ENCODE data around the gene WDR35.
A peak's percentile ranks its signal among the peaks of the same experiment; 100 is the strongest.

The WDR35 gene

GRCh38 chr2:20011276-20012031 is 21.5 kb upstream of the WDR35 start:
- no peak for DNase-seq (ENCODE audit: low read depth, low spot score)

- no peak for DNase-seq (ENCODE audit: low read depth, low spot score)
These were observed 18.8 kb upstream of the WDR35 start for GRCh38 chr2:20008703-20009102.

DNA sequence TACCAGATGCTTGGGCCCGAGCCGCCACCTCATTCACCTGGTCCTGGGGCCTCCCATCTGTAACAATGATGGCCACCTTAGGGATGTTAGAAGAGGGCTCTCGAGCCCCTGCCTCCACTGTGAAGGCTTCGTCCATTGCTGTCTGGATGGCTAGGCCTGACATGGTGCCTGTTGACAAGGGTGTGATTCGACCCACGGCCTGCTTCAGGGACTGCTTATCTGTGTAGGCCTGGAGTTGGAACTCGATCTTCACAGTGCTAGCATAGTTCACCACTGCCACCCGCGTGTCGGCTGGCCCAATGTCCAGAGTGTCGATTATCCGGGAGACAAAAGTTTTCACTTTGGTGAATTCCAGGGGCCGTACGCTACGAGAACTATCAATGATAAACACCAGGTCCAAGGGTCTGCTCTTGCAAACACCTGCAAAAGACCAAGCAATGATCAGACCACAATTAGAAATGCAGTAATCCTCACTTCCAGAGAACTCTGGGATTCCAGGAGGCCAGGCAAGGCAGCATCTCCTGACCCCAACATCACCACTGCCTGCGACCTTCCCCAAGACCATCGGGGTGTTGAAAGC is 16.1 kb upstream of the WDR35 start:
- no peak for DNase-seq (ENCODE audit: low read depth, low spot score)

DNA sequence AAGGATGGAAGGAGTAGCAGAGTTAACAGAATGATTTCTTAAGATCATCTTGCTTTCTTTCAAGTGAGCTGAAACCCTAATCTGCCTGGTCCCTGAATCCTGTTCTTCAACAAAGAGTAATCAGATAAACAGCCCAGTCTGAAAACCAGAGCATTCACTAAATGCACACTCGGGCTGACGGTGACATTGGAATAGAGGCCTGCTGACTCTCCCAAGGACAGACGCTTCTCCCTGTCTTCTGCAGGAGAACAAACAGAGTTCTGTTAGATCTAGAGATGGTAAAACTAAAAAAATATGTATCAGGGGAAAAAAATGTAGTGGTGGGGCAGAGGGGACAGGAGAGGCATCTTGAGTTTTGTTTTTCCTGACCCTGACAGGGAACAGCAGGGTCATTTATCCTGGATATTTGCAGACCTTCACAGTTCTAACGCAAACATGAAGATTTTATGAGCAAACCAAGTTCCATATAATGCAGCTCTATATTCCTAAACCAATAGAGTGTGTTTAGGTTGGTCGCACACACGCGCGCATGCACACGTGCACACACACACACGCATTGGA is 15.2 kb upstream of the WDR35 start:
- no peak for DNase-seq (ENCODE audit: low read depth, low spot score)

DNA sequence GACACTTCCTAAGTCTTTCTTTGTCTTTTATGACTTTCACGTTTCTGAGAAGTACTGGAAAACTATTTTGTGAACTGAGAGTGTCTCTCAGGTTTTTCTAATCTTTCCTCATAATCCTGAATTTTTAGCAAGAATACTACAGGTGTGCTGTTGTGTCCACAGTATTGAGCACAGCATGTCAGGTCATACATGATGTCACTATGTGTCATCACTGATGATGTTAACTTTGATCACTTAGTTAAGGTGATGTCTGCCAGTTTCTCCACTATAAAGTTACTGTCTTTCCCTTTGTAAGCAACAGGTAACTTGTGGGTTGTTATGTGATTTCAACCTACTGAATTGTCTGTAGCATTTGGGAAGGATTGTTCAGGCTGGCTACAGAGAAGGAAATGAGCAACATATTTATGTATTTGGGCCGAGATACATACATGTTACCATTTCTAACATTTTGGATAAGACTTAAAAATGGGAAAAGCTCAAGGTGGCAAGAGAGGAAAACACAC is 11.5 kb upstream of the WDR35 start:
- no peak for DNase-seq (ENCODE audit: low read depth, low spot score)

DNA sequence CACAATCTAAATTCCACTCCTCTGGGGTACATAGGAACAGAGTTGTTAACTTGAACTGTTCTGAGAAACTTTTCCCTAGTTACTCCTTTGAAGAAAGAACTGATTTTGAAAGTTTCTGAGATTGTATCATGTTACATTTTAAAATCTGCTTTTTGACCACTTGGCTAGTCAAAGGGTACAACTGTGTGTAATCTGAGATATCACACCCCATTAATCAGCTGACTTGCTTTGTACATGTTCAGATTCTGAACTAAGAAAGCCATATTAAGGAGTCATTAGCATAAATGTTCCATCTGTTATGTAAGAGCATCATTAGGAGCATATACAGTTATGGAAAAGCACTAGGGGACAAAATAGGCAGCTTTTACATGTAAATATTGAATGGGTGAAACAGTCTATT is 3.8 kb upstream of the WDR35 start:
- no peak for DNase-seq (ENCODE audit: low read depth, low spot score)

DNA sequence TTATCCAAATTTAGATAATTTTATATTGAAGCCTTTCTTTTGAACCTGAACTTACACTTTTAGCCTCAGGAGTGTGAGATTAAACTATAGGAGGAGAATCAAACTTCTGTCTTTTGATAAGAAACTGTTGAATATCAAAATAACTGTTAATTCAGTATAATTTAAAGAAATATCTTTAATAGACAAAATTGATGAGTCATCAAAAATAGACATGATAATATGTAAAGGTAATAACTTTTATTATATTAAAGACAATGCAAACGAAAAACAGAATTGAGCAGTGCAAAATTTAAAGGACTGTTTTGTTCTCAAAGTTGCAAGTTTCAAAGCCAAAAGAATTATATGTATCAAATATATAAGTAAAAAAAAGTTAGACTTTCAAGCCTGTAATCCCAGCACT is 2.0 kb upstream of the WDR35 start:
- no peak for DNase-seq (ENCODE audit: low read depth, low spot score)

DNA sequence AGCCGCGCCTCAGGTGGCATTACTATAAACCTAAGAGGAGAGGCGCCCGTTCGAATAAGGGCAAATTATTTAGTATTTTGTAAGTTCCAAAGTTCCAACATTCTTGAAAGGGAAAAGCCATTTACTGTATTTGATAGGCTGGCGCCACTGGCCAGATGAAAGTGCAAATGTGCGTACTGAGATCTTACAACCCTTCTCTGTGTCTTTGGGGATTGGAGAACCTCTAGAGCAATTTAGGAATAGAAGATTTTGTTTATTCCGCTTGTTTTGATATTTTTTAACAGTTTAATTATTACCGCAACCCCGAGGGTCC is 467 bp upstream of the WDR35 start:
- DNase-seq (ENCODE audit: low read depth, low spot score) = no peak

DNA sequence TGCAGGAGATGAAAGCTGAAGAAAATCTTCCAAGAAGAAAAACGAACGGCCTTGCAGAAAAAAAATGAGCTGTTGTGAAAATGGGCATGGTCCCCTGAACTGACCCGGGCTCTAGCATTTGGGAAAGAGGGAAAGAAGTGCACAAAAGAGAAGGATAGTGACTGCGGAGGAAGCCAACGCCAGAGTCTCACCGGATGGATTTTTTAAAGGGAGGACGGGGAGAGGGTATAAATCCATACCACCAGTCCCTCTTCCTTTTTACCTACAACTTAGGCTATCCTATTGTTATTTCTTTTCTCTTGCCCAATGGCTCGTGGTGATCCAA is 601 bp downstream of the WDR35 start:
- DNase-seq (ENCODE audit: low read depth, low spot score) = no peak

DNA sequence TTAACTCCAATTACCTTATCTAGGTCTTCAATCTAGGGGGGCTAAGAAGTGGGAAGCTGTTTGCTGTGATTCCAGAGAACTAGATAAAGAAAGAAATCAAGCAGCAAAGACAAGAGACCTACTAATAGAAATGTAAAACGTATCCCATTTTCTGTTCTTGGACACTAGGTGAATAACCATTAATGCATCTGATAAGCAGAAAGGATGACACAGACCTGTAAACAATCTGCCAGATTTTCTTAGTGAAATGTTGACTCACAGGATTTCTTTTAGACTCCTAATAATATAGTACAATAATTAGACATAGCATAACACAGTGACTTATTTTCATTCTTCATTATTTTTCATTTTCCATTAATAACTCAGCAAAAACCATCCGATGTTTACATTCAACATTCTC is 1.3 kb downstream of the WDR35 start:
- no peak for DNase-seq (ENCODE audit: low read depth, low spot score)

DNA sequence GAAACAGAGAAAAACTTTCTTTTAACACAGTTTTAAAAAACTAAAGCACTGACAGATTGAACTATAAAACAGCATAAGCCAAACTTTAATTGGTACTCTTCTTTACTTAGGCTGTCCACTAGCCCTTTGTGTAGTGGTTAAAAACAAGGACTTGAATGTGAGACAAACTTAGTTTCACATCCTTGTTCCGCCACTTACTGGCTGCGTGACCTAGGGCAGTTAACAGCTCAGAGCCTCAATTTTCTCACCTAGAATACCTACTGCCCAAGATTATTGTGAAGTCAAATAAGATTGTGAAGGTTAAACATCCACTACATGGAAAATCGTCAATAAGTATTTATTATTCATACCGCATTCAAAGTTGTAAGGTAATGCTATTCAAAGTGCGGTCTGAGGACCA is 2.0 kb downstream of the WDR35 start:
- DNase-seq (ENCODE audit: low read depth, low spot score) = no peak

DNA sequence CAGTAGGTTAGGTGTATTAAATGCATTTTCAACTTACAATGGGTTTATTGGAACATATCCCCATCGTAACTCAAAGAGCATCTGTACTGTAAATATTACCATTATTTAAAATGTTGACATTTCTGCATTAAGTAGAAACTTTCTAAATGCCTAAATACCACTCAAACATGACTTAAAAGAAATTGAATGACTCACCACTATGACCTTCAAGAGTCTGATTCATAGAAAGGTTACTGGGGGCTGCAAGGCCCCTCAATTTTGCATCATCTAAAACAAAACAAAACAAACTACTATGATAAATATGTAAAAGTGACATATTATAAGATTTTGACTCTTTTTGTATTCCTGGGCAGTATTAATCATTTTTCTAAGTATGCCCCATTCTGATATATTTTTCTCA is 7.6 kb downstream of the WDR35 start:
- DNase-seq (ENCODE audit: low read depth, low spot score) = no peak

DNA sequence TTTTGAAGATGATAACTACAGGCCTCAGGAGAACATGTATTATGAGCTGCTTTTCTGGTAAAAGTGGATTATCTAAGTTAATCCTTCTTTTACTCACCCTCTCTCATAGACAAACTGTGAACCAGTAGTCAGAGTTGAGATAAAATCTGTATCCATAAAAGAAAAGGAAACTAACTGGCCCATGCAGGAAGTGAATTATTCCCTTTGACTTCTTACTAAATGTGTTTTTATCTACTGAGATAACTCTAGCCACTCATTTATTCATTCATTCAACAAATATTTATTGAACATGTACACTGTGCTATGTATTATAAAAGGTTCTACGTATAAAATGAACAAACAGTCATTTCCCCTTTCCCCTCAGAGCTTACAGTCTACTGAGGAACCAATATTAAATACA is 10.0 kb downstream of the WDR35 start:
- DNase-seq (ENCODE audit: low read depth, low spot score) = no peak

DNA sequence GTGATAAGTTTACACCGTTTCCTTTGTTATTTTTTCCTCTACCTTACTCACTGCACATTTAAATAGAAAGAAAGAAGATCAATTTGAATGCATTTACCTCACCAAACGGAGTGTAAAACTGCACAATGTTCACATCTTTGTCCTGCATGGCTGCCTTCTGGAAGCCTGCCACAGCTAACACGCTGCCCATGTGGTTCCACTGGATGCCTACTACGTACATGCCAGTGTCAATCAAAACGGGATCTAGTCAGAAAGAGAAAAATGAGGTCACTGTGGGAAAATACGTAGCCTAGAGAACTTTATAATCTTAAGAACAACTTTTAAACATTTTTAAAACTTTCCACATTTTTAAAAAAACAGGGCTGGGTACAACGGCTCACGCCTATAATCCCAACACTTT is 16.4 kb downstream of the WDR35 start:
- no peak for DNase-seq (ENCODE audit: low read depth, low spot score)

DNA sequence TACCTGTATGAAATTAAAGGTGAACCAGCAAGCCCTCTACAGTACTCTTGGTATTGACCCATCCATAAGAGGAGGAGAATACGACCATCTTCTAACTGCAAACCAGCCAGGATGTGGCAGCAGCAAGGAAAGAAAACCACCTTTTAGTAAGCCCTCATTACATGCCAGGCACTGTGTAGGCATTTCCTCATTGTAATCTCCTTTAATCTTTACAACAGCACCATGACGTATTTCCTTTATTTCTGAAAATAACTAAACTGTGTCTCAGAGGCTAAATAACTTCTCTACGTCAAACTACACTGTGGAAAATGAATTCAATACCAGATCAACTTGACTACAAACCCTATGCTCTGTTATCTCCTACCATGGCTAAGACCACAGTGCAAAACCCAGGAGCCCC is 18.2 kb downstream of the WDR35 start:
- DNase-seq (ENCODE audit: low read depth, low spot score) = no peak

- DNase-seq (ENCODE audit: low read depth, low spot score) = no peak
These were observed 26.5 kb downstream of the WDR35 start for GRCh38 chr2:19963386-19963785.

DNA sequence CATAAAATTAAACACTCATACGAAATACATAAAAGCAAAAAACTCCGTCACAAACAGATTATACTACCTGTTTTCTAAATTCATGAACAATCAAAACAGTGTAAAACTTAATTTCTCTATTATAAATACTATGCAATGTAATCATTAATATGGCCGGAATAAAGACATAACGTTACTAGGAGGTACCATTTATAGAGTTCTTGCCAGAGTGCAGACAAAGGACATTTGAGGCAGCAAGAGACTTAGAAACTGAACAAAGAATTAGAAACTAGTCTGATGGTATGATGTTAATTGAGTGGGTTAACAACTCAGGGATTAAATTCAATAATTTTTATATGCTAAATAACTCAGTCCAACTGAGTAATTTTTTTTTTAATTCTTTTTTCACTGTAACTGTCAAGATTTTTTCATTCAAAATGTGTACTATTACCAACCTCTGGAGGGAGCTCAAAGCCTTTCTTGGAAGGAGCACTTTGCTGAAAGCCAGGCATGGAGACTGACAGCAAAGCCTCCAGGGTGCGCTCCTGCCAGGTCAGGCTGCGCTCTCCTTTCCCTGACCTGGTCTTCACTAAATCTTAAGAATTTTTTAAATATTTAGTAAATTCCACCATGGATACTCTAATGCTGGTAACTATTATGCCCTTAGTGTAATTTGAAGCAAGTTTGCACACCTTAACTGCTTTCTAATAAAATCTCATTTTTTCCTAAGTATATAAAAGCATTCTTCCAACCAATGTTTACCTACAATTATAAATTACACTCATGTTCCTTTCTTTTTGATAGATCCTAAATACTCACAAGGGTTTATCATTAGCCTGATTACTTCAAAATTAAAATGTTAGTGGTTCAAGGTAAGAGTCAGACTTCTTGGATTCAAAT is 34.1 kb downstream of the WDR35 start:
- DNase-seq (ENCODE audit: low read depth, low spot score) = peak; percentile 10

- no peak for DNase-seq (ENCODE audit: low read depth, low spot score)
These were observed 40.8 kb downstream of the WDR35 start for GRCh38 chr2:19949071-19949470.

- no peak for DNase-seq (ENCODE audit: low read depth, low spot score)
These were observed 42.5 kb downstream of the WDR35 start for GRCh38 chr2:19947184-19947940.

DNA sequence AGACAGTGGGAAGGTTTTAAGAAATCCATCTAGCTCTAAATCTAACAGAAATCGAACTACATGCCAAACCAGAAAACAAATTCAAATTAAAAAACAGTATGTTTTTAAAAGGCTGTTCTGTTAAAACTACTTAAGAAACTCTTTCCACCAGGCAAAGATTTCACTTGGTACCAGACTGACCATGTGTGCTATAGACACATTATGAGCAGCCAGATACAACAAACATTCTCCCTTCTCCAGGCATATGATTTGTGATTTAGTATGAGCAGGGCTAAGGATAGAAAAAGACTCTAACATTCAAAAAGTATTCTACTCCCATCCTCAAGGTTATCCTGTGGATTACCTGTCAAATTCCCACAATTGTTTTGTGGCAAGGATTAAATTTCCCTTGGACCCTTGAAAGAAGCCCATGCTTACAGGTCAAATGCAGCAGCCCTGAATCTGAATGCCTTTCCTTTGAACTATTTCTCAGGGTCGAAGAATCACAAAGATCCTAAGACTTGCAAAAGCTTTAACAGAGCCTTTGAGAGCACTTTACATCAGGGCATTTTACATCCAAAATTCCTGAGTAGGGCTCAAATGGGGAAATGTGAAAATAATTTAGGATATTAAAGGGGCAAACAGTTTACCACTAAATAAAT is 45.6 kb downstream of the WDR35 start:
- DNase-seq (ENCODE audit: low read depth, low spot score) = no peak

- DNase-seq (ENCODE audit: low read depth, low spot score) = no peak
These were observed 46.7 kb downstream of the WDR35 start for GRCh38 chr2:19943189-19943588.
